Aorta (tissue), 5 donors: Measurements from ENCODE around the gene VOPP1. TPM values are rescaled to one million over a fixed set of nuclear protein-coding genes. Genes with fewer than 3 reads are reported as not detected.
"Not testable (repeated sequence)": the region's sequence is repeated elsewhere in the genome, so short reads cannot be mapped to it uniquely, and the experiment has no call there.

ENCODE experiments used
- ATAC-seq: fragments of 200-7000 bp; cut with Tn5 transposase; one replicate; pipeline ENCODE4 v1.9.1; 2022; ENCODE audit warnings: moderate library complexity; ENCODE audit not compliant: low FRiP score
- DNase-seq, 2 donors: peaks; one replicate each; pipeline ENCODE4 v3.0.0-alpha.2; 2020
- H3K27ac ChIP-seq, 2 donors: one replicate each; pipeline ENCODE4 v1.5.1; 2013; ENCODE audit warnings: low read length in 2 of 2, mild to moderate bottlenecking in 2 of 2, moderate library complexity in 2 of 2, control low read depth in 1 of 2, inconsistent platforms in 1 of 2, low read depth in 1 of 2
- H3K27me3 ChIP-seq, 2 donors: one replicate each; pipeline ENCODE4 v1.6.1; 2013; ENCODE audit warnings: control low read depth in 1 of 2, low read length in 1 of 2, mild to moderate bottlenecking in 1 of 2, moderate library complexity in 1 of 2; ENCODE audit not compliant: insufficient read depth in 2 of 2, control insufficient read depth in 1 of 2
- H3K36me3 ChIP-seq, 2 donors: one replicate each; pipeline ENCODE4 v1.6.1; 2013; ENCODE audit warnings: control low read depth in 1 of 2, low read length in 1 of 2, mild to moderate bottlenecking in 1 of 2; ENCODE audit not compliant: insufficient read depth in 2 of 2, control insufficient read depth in 1 of 2
- H3K4me1 ChIP-seq, 2 donors: one replicate each; pipeline ENCODE4 v1.6.1; 2013; ENCODE audit warnings: low read length in 2 of 2, control low read depth in 1 of 2, mild to moderate bottlenecking in 1 of 2, moderate library complexity in 1 of 2; ENCODE audit not compliant: insufficient read depth in 2 of 2, control insufficient read depth in 1 of 2
- H3K4me3 ChIP-seq, 2 donors: one replicate each; pipeline ENCODE4 v1.5.1; 2013; ENCODE audit warnings: low read length in 2 of 2, control low read depth in 1 of 2, mild to moderate bottlenecking in 1 of 2
- H3K9me3 ChIP-seq: one replicate; pipeline ENCODE4 v1.6.1; 2013; ENCODE audit warnings: mild to moderate bottlenecking, low read length; ENCODE audit not compliant: control insufficient read depth
- WGBS, 2 donors: extraction: QIAGEN DNeasy Blood & Tissue Kit; methylation state at CpG; one replicate each; pipeline ENCODE4 v1.1.7; 2013; 5-methylcytosine and 5-hydroxymethylcytosine counted together
- intact Hi-C, 2 donors: fragments of 100-400 bp; cut with DNase I; formaldehyde crosslinking; loops; one replicate each; pipeline versions ENCODE4 v1.14.2 to v1.15.0; 2022
- polyA plus RNA-seq, 2 donors: library from polyadenylated mRNA; stranded (reverse); fragments of 200-250 nt; gene quantifications; one replicate each; pipeline ENCODE4 v1.2.3, GENCODE V29; 2013
- total RNA-seq, 2 donors: library from RNA; stranded (reverse); fragmentation: NEBNext Ultra II Directional; extraction: Animal tissue kit (Norgen Biotek cat#: 25700); gene quantifications; one replicate each; pipeline ENCODE4 v1.2.1, GENCODE V29; 2021
- donor health status: healthy with polysubstance abuse.
- donor health status: Bipolar disorder and iron deficiency.
- donor health status: DM: no; HTN: no; CAD: no.
- donor health status: DM: no; HTN: no; CAD: no.
- donor health status: DM: yes; HTN: yes; CAD: no.

VOPP1 gene
- total and polyA plus RNA-seq, 4 donors: 36.3 to 82.9 (median 68.5) TPM

DNA sequence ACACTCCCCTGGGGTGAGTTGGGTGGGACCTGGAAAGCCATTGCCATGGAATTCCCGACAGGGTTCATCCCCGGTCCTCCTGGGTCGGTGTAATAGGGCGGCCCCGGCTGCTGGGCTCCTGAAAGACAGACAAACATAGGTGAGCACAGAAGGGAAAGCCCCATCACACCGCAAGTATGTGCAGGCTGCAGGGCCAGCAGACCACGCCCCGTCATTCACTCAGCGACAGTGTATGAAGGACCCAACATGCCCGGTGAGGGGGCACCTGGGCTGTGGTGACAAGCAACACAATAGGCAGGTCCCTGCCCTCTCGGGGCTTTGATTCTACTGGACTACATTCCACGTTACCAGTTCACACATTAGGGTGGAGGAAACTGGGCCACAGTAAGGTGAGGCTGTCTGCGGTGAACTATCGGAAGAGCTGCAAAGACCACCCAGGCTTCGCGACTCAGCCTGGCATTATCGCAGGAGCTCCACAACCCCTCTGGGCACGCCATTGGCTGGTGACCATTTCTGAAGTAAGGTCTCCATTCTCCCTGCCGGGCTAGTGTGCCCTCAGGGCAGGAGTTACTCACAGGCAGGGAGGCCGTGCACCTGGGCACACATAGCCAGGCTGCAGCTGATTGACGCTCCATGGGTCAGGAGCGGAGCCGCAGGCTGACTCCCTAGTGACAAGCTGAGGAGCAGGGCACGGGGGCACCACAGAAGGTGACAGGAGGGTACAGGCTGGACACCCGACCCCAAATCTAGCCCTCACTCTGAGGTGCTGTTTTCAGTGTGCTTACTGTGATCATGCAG is 99.2 kb downstream of the VOPP1 start:
- no peak overlapping the region for H3K4me3 ChIP-seq
- H3K4me1 ChIP-seq: no peaks in the 10 kb centered on the region
- DNase-seq (peak in 1 of 2 donors; percentile 30), ATAC-seq (no peak)
- H3K9me3 ChIP-seq: no peaks in the 10 kb centered on the region
- no peak overlapping the region for H3K27ac ChIP-seq
- no peaks in the 10 kb centered on the region for H3K27me3 ChIP-seq
- intact Hi-C loops: no loop called here
- peaks cover 0 to 9% of the 10 kb centered on the region in 2 donors for H3K36me3 ChIP-seq
- WGBS, 2 donors: 91 to 92% methylated on average over 25 of the region's 25 CpGs

DNA sequence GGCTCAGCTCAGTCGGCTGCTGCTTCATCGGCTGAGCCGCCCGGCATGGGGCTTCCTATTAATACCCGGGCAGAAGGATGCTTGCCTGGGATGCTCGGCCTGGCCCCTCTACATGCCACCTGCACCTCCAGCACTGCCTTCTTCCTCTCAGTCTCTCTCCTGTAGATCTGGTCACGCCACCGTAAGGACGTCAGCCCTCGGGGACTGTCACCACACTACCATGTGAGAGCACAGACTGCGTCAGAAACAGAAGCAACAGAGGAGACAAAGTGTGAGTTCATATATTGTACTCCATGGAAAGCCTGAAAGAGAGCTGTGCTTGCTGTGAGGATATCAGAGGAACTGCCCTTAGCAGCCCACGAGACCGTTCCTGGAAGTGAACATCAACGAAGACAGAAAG is 99.9 kb downstream of the VOPP1 start:
- H3K4me3 ChIP-seq, H3K9me3 ChIP-seq, ATAC-seq, H3K4me1 ChIP-seq, H3K27ac ChIP-seq, H3K27me3 ChIP-seq, DNase-seq, H3K36me3 ChIP-seq, intact Hi-C loops: not testable (repeated sequence)
- WGBS, 2 donors: 93 to 98% methylated on average over 5 of the region's 14 CpGs

DNA sequence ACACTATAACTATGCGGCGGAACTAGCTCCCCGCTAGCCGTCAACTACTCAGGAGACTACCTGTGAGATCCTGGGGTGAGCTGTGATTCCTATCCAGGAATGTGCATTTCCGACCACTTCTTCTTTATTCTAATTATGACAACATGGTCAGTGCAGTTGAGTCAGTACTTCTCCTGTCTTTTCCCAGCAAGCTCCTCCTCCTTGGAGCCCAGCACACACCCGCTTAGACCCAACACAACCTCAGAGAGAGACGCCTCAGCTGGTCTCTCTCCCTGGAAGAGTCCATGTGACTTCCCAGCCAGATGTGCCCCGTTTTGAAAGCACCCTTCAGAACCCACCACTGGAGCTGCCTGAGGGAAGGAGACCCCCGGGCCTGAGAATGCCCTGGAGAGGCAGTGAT is 100.7 kb downstream of the VOPP1 start:
- intact Hi-C loops, H3K4me1 ChIP-seq, DNase-seq, ATAC-seq, H3K9me3 ChIP-seq, H3K4me3 ChIP-seq, H3K27ac ChIP-seq, H3K27me3 ChIP-seq, H3K36me3 ChIP-seq: not testable (repeated sequence)
- WGBS, 2 donors: 78 to 90% methylated on average over 4 to 5 of the region's 9 CpGs

DNA sequence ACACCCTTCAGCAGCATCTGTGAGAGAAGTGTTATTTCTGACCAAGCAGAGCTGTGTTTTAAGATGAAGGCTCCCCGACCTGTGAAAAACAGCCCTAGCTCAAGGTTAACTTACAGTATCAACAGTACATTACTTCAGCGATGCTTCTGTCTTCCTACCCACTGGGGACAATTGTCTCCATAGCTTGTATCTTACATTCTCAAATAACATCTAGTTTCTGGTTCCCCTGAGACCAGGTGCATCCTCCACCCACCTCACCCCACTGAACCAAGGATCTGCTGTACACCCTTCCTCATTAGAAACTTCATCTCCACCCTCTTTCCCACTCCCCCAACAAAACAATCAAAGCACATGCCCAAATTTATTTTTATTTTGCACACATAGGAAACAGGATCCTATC is 102.0 kb downstream of the VOPP1 start:
- H3K9me3 ChIP-seq: no peaks in the 10 kb centered on the region
- H3K36me3 ChIP-seq: peaks cover 0 to 10% of the 10 kb centered on the region in 2 donors
- intact Hi-C loops: no loop called here
- ATAC-seq (no peak), DNase-seq (no peak)
- no peak overlapping the region for H3K27ac ChIP-seq
- 93 to 97% methylated on average over 2 of the region's 2 CpGs for WGBS, 2 donors
- no peaks in the 10 kb centered on the region for H3K4me1 ChIP-seq
- H3K27me3 ChIP-seq: no peaks in the 10 kb centered on the region
- no peak overlapping the region for H3K4me3 ChIP-seq

DNA sequence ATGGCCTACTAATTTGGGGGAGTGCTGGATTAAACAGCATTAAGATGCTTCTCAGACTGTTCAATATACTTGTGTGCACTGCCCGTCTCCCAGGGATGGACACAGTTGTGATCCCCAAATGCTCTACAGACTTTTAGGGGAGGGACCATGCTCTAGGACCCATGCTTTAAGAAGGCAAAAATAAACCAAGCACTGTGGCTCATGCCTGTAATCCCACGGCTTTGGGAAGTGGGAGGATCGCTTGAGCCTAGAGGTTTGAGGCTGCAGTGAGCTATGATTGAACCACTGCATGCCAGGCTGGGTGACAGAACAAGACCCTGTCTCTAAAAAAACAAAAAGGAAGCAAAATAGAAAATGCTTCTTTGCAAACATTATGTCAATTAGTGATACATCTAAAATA is 102.6 kb downstream of the VOPP1 start:
- 48 to 78% methylated on average over 3 of the region's 3 CpGs for WGBS, 2 donors
- ATAC-seq (no peak), DNase-seq (no peak)
- H3K4me1 ChIP-seq: no peaks in the 10 kb centered on the region
- H3K27ac ChIP-seq: no peak overlapping the region
- no peak overlapping the region for H3K4me3 ChIP-seq
- H3K36me3 ChIP-seq: peaks cover 0 to 14% of the 10 kb centered on the region in 2 donors
- H3K27me3 ChIP-seq: no peaks in the 10 kb centered on the region
- intact Hi-C loops: no loop called here
- H3K9me3 ChIP-seq: no peaks in the 10 kb centered on the region

DNA sequence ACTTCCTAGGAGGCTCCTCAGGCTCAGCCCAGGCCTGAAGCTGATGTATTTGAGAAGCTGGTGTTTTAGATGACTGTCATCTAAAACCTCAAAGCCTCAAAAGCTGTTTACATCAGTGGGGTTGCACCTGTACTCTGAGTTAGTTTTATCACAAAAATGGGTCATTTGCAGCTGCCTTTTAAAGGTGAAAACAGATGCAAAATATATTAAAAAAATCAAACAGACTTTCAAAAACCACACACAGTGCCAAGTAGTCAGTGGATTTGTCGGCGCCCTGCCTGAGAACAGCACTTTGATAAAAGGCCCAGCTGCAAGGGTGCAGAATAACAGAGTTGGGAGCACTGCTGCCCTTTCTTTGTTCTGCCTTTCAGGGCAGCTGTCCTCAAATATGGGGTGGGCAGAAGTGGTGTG is 103.0 kb downstream of the VOPP1 start:
- no peaks in the 10 kb centered on the region for H3K27me3 ChIP-seq

DNA sequence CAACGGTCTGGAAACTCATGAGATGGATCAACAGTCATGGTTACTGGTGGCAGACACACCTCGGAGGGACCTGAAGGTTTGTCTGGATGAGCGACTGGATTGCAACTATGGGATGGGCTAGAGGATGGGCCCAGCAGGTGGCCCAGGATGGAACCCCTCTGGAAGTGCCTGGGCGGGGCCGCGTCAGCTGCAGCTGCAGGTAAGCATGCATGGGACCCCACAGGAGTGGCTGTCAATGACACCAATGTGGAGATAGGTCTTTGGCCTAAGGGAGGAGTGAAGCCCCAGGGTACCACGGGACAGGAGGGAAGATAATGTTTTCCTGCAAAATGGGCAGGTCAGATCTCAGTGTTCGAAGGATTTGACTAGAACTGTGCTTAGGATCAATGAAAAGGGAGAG is 103.8 kb downstream of the VOPP1 start:
- intact Hi-C loops: no loop called here
- H3K36me3 ChIP-seq: peaks cover 0 to 13% of the 10 kb centered on the region in 2 donors
- ATAC-seq (peak; percentile 9), DNase-seq (no peak)
- no peaks in the 10 kb centered on the region for H3K9me3 ChIP-seq
- 97 to 98% methylated on average over 8 of the region's 8 CpGs for WGBS, 2 donors
- no peaks in the 10 kb centered on the region for H3K27me3 ChIP-seq
- H3K4me1 ChIP-seq: no peaks in the 10 kb centered on the region
- no peak overlapping the region for H3K27ac ChIP-seq
- no peak overlapping the region for H3K4me3 ChIP-seq

More for the DNA sequence above, 103.0 kb downstream of the VOPP1 start:
- WGBS, 2 donors: 68 to 72% methylated on average over 2 of the region's 2 CpGs
- H3K4me3 ChIP-seq: no peak overlapping the region
- DNase-seq (no peak), ATAC-seq (no peak)
- intact Hi-C loops: no loop called here
- H3K4me1 ChIP-seq: no peaks in the 10 kb centered on the region
- no peaks in the 10 kb centered on the region for H3K9me3 ChIP-seq
- H3K36me3 ChIP-seq: peaks cover 0 to 12% of the 10 kb centered on the region in 2 donors
- H3K27ac ChIP-seq: no peak overlapping the region

DNA sequence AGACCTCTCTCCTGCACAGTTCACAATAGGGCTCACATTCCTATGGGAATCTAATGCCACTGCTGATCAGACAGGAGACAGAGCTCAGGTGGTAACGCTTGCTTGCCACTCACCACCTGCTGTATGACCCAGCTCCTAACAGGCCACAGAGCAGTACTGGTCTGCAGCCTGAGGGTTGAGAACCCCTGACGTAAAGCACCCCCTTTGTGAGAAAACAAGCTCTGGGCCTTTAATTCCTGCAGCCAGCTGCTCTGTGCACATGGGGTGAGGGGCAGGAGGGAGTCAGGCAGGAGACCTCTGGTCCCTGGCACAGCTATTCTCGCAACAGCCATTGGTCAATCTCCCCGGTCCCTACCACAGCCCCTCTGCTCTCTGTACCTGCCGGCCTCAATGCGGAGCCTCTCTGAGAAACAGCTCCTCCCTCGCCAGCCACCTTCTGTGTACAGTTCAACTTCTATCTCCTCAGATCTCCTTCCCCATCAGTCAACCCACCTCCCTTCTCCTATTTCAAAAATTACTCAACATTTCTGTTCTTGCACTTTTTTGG is 105.2 kb downstream of the VOPP1 start:
- ATAC-seq (no peak), DNase-seq (no peak)
- Histone ChIP-seq H3K4me3 (no peak overlapping the region), H3K36me3 (peaks cover 0 to 13% of the 10 kb centered on the region in 2 donors), H3K27me3 (no peaks in the 10 kb centered on the region), H3K9me3 (no peaks in the 10 kb centered on the region), H3K27ac (no peak overlapping the region), H3K4me1 (no peaks in the 10 kb centered on the region)
- 97 to 98% methylated on average over 7 of the region's 7 CpGs for WGBS, 2 donors
- intact Hi-C loops: no loop called here

DNA sequence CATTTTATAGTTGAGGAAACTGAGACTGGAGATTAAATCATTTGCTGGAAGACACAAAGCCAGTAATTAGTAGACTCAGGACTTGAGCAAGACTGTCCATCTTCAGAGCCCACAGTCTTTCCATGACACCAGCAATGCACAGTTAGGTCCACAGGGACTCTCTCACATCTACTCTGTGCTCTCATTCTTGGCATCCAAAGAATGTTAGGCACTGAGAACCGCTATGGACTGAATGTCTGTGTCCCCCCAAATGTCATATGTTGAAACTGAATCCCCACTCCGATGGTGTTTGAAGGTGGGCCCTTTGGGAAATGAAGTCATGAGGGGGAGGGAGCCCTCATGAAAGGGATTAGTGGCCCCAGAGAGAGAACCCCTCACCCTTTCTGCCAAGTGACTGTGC is 106.6 kb downstream of the VOPP1 start:
- H3K4me1 ChIP-seq: no peaks in the 10 kb centered on the region
- H3K27me3 ChIP-seq: no peaks in the 10 kb centered on the region
- ATAC-seq: no peak
- H3K9me3 ChIP-seq: no peaks in the 10 kb centered on the region
- 52 to 70% methylated on average over 2 of the region's 2 CpGs for WGBS, 2 donors
- H3K36me3 ChIP-seq: peaks cover 0 to 13% of the 10 kb centered on the region in 2 donors
- no peak overlapping the region for H3K4me3 ChIP-seq
- intact Hi-C loops: no loop called here
- DNase-seq: no peak
- no peak overlapping the region for H3K27ac ChIP-seq
